ENCODE measurements around the gene DIP2B.
"Not testable (repeated sequence)": the region's sequence is repeated elsewhere in the genome, so short reads cannot be mapped to it uniquely, and the experiment has no call there.

The DIP2B gene

DNA sequence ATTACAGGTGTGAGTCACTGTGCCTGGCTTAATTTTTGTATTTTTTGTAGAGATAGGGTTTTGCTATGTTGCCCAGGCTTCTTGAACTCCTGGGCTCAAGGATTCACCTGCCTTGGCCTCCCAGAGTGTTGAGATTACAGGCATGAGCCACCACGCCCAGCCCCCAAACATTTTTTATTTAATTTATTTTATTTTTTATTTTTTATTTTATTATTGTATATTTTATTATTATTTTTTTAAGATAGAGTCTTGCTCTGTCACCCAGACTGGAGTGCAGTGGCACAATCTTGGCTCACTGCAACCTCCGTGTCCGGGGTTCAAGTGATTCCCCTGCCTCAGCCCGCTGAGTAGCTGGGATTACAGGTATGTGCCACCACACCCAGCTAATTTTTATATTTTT lies 17.0 kb downstream of the DIP2B start:
- not testable (repeated sequence) for DNase-seq

- no peak for DNase-seq
These were observed 19.0 kb downstream of the DIP2B start for GRCh38 chr12:50523772-50524171.

DNA sequence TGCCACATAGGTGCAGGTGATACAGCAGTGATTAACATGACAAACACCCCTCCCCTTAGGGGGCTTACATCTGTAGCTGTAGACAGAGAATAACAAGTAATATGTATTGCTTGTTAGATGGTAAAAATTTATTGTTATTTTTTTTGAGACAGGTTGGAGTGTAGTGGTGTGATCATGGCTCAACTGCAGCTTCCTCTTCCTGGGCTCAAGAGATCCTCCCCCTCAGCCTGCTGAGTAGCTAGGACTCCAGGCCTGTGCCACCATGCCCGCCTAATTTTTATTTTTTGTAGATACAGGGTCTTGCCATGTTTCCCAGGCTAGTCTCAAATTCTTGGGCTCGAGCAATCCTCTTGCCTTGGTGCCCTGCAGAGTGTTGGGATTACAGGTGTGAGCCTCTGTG lies 19.8 kb downstream of the DIP2B start:
- no peak for DNase-seq

GRCh38 chr12:50525422-50525821 lies 20.6 kb downstream of the DIP2B start:
- DNase-seq = no peak

GRCh38 chr12:50527359-50527726 lies 22.6 kb downstream of the DIP2B start:
- DNase-seq = no peak

- DNase-seq = no peak
These were observed 24.0 kb downstream of the DIP2B start for GRCh38 chr12:50528800-50529199.

DNA sequence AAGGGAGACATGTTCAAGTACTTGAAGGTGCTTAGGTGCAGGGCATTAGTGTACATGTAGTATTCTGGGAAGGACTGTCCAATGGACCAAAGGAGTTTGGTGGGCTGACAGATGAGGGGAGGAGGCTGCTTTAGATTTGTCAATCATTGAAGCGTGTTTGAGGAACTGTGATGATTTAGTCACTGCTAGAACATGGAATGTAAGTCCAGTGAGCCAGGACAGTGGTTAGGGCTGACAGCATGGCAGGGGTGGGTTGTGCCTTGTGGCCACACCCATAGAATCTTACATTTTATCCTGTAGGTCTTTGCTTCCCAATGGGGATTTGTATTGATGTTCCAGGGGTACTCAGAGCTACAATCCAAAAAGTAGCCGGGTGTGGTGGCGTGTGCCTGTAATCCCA lies 24.6 kb downstream of the DIP2B start:
- no peak for DNase-seq

GRCh38 chr12:50530532-50530931 lies 25.7 kb downstream of the DIP2B start:
- no peak for DNase-seq

DNA sequence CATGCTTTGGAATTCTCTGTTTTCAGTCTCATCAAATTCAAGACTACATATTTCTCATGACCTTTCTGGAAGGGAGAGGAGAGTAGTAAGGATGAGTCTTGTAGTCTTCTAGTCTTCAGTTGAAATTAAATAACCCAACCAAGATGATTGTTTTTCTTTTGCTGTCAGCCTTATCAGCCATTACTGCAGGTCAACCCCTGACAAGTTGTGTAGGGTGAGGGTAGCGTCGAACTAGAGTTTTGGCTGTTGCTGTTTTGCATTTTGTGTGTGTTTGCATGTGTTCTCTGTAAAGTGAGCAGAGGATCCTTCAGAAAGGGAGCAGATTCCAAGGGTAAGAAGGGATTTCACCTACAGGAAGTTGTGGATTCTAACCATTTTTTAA lies 28.4 kb downstream of the DIP2B start:
- DNase-seq = no peak

GRCh38 chr12:50533971-50534370 lies 29.2 kb downstream of the DIP2B start:
- DNase-seq = no peak

DNA sequence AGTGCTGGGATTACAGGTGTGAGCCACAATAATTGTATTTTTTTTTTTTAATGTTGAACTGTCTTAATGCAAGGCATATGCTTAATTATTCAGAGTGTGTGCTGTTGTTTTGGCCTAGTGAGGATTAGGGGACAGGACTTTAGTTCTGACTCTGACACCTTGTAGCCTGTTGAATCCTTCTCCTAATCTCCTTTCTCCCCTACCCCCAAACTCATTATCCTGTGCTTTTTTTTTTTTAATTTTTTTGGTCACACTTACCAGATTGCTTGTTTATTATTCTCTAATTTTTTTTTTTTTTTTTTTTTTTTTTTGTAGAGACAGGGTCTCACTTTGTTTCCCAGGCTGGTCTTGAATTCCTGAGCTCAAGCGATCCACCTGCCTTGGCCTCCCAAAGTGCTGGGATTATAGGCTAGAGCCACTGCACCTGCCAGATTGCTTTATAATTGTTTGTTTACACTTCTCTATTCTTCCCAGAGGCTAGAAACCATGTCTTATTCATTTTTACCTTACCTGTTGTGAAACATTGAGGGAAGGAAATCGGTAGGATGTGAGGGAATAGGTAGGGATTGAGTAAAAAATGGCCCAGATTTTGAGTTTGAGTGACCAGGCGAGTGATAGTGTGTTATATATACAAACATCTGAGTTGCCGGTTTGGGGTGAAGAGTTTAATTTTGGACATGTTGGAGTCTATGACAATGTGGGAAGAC lies 32.2 kb downstream of the DIP2B start:
- DNase-seq = no peak

DNA sequence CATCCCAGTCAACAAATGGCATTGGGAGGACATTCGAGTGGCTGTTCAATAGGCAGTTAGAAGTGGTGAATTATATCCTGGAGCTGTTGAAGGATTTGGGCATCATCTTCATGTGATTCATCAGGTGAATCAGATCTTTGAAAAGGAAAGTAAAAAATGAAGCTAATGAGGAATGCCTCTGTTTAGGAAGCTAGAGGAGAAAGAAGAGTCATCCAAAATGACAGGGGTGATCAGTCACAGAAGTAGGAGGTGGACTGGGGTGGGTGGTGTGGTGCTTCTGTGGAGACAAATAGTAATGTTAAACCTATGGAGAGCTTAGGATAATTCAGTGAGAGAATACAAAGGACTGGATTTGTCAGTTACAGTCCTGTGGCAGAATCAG lies 32.7 kb downstream of the DIP2B start:
- DNase-seq = no peak

- DNase-seq = no peak
These were observed 33.4 kb downstream of the DIP2B start for GRCh38 chr12:50538182-50538581.

DNA sequence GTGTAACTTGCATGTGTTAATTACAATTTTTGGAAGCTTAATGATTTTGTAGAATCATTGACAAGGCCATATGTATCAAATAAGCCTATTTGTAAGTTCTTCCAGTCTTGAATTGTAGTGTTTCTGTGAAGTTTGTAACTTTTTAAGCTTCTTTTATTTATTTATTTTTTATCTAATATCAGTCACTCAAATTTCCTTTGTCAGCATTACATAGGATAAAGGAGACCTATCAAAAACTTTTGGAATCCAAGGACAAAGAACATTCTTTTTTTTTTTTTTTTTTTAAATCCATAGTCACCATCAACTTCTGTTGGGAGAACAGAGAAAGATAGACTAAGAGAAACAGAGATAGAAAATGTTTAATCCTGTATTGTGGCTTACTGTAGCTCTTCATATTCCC lies 36.4 kb downstream of the DIP2B start:
- DNase-seq = no peak

DNA sequence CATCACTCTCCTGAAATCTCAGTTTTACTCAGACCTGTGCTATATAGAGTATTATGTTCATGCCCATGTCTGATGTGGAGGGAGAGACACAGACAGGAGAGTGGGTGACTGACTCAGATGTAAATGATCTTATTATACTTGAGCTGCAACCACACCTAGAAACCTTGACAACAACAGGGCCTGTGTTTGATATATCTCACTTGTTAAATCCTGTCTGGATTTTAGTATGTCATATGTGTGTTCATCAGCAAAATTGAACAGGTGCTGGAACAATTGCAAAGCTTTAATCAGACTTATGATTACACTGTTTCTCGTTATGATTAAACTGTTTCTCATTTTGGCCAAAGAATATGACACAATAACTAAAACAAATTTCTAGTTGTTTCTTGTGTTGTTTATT lies 37.7 kb downstream of the DIP2B start:
- DNase-seq = no peak

DNA sequence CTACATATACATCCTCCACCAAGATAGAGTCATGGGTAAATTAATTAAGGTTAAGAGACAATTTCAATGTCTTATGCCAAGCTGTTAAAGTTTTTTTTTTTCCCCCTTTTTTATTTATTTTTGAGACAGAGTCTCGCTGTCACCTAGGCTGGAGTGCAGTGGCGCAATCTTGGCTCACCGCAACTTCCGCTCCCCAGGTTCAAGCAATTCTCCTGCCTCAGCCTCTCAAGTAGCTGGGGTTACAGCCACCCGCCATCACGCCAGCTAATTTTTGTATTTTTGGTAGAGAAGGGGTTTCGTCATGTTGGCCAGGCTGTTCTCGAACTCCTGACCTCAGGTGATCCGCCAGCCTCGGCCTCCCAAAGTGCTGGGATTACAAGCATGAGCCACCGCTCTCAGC lies 38.4 kb downstream of the DIP2B start:
- not testable (repeated sequence) for DNase-seq

DNA sequence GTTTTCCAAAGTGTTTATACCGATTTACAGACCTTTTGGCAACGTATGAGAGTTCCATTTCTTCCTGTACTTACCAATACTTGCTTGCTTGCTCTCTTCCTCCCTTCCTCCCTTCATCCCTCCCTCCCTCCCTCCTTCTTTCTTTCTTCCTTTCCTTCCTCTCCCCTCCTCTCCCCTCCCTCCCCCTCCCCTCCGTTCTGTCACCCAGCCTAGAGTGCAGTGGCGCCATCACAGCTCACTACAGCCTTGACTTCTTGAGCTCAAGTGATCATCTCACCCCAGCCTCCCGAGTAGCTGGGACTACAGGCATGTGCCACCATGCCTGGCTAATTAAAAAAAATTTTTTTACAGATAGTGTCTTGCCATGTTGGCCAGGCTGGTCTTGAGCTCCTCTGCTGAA lies 40.4 kb downstream of the DIP2B start:
- no peak for DNase-seq

DNA sequence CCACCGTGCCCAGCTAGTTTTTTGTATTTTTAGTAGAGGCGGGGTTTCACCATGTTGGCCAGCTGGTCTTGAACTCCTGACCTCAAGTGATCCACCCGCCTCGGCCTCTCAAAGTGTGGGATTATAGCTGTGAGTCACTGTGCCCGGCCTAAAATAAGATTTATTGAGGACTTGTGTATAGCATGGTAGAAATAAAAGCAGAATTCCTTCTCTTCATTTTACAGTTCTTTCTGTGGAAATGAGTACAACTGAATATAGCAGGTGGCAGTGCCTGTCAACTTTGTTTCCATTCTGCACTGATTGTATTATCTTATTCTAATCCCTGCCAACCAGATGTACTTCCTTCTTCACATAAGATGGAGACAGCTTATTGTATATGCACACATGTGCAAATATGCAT lies 41.0 kb downstream of the DIP2B start:
- DNase-seq = no peak

- no peak for DNase-seq
These were observed 41.9 kb downstream of the DIP2B start for GRCh38 chr12:50546441-50547318.

DNA sequence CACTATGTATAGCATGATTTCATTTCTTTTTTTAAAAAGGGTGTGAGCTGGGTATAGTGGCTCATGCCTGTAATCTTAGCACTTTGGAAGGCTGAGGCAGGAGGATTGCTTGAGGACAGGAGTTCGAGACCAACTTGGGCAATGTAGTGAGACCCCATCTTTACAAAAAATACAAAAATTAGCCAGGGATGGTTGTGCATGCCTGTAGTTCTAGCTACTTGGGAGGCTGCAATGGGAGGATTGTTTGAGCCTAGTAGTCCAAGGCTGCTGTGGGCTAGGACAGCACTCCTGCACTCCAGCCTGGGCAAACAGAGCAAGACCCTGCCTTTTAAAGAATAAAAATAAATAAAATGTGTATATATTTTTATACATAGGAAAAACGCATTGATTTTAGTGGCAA lies 43.0 kb downstream of the DIP2B start:
- no peak for DNase-seq

DNA sequence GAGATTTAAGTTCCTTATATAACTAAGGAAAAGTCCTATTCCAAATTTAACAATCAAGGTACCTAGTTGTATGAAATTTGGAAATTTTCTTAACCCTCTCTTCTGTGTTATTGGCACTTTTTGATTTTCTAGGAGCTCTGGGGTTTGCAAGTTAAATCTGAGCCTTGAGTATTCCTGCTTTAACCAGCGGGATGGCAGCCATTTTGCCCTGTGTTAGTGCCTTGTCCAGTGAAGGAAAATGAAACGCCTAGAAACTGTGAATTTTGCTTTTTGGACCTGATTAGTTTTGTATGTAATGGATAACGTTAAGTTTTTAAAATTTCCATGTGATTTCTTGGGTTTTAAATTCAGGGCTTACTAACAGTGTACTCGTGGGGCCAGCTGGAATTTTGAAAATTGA lies 45.1 kb downstream of the DIP2B start:
- no peak for DNase-seq

- DNase-seq = no peak
These were observed 45.9 kb downstream of the DIP2B start for GRCh38 chr12:50550530-50551223.

GRCh38 chr12:50551866-50552265 lies 47.1 kb downstream of the DIP2B start:
- no peak for DNase-seq

- no peak for DNase-seq
These were observed 49.9 kb downstream of the DIP2B start for GRCh38 chr12:50554651-50555050.
